HL-60 (cell line): ENCODE measurements around the gene PARP1.

Source experiments
- DNase-seq, 2 experiments: peaks; one replicate each; pipeline ENCODE4 v3.0.0-alpha.2; 2010 to 2020; ENCODE audit warnings: low read depth in 1 of 2, low spot score in 1 of 2
- H3K27ac ChIP-seq: fragments of 250-450 bp; sonication (Bioruptor Pico); replicated peaks from 2 replicates; pipeline ENCODE4 v1.5.1; 2020; ENCODE audit warnings: mild to moderate bottlenecking, moderate library complexity
- H3K27me3 ChIP-seq: fragments of 250-450 bp; sonication (Bioruptor Pico); 2 replicates; pipeline ENCODE4 v1.5.1; 2021; ENCODE audit warnings: mild to moderate bottlenecking, moderate library complexity; ENCODE audit not compliant: insufficient read depth, poor library complexity, severe bottlenecking
- H3K4me3 ChIP-seq: replicated peaks from 2 replicates; pipeline ENCODE4 v1.5.1; 2011; ENCODE audit warnings: mild to moderate bottlenecking, control low read depth, low read length; ENCODE audit not compliant: insufficient read depth
- GABPA ChIP-seq: IDR thresholded peaks from 2 replicates; pipeline ENCODE4 v1.6.1; 2012; ENCODE audit warnings: low read depth
- POLR2AphosphoS5 ChIP-seq: IDR thresholded peaks from 2 replicates; pipeline ENCODE4 v1.6.1; 2012; ENCODE audit warnings: low read depth
- REST ChIP-seq: IDR thresholded peaks from 2 replicates; pipeline ENCODE4 v1.6.1; 2012; ENCODE audit warnings: low read depth; ENCODE audit not compliant: insufficient replicate concordance
- SPI1 ChIP-seq: IDR thresholded peaks from 2 replicates; pipeline ENCODE4 v1.6.1; 2012; ENCODE audit warnings: low read depth, mild to moderate bottlenecking, borderline replicate concordance
- TF ChIP-seq, protein P1 (sequence below): IDR thresholded peaks from one replicate; pipeline ENCODE4 v1.5.1; 2011; ENCODE audit warnings: low read length, control low read depth, inconsistent platforms; ENCODE audit not compliant: insufficient read depth

The PARP1 gene

DNA sequence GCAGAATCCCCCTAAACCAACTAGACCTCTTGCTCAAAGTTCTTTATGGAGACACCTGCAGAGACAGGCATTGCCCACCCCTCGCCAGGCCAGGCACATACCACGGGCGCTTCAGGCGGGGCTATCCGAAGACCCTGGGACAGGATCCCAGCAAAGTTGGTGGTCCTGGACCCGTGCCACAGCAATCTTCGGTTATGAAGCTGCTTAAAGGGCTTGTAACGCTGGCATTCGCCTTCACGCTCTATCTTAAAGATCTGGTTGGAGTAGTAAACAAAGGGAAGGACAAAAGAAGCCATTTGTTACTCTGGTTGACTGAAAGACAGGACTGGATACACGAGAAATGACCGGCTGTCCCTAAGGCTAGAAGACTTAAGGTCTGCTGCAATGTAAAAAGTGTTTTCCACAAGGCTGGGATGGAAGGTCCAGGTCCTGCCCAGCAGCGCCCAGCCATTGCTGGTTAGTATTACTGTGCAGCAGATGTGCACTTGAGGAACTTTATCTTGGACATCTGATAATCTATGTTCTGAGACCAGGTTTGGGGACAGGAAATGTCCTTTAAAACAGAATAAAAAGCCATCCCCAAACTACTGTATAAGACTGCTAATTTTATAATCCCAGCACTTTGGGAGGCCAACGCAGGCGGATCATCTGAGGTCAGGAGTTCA, 42.9 kb downstream of the PARP1 start:
- Histone ChIP-seq H3K27me3 (no peaks in the 10 kb centered on the region), H3K4me3 (no peak overlapping the region), H3K27ac (no peak overlapping the region)
- TF ChIP-seq GABPA (no peak), SPI1 (no peak), REST (no peak), POLR2AphosphoS5 (no peak)
- TF ChIP-seq, protein P1, sequence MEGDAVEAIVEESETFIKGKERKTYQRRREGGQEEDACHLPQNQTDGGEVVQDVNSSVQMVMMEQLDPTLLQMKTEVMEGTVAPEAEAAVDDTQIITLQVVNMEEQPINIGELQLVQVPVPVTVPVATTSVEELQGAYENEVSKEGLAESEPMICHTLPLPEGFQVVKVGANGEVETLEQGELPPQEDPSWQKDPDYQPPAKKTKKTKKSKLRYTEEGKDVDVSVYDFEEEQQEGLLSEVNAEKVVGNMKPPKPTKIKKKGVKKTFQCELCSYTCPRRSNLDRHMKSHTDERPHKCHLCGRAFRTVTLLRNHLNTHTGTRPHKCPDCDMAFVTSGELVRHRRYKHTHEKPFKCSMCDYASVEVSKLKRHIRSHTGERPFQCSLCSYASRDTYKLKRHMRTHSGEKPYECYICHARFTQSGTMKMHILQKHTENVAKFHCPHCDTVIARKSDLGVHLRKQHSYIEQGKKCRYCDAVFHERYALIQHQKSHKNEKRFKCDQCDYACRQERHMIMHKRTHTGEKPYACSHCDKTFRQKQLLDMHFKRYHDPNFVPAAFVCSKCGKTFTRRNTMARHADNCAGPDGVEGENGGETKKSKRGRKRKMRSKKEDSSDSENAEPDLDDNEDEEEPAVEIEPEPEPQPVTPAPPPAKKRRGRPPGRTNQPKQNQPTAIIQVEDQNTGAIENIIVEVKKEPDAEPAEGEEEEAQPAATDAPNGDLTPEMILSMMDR, result no peak
- DNase-seq, result no peak

DNA sequence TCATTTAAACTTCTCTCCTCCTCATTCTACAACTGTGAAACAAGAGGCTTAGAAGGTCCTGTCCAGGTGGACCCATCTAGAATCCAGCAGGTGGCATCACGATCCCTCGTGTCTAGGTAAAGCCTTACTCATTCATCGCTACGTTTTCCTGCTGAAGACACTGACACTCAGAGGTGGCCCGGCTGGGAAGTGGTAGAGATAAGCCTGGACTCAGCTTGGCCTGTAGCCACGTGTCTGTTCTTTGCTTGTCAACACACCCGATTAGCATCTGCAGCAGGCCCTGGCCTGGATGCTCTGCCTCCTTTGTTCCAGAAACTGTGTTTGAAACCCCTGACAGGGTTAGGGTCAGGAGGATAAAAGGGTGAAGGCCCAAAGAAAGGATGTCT, 43.4 kb downstream of the PARP1 start:
- H3K4me3 ChIP-seq, result no peak overlapping the region
- no peak overlapping the region for H3K27ac ChIP-seq
- no peak for DNase-seq
- H3K27me3 ChIP-seq, result no peaks in the 10 kb centered on the region
- TF ChIP-seq REST (no peak), POLR2AphosphoS5 (no peak), GABPA (no peak)

- DNase-seq, result no peak
- Histone ChIP-seq H3K27ac (no peak overlapping the region), H3K4me3 (no peak overlapping the region), H3K27me3 (no peaks in the 10 kb centered on the region)
- TF ChIP-seq GABPA (no peak), POLR2AphosphoS5 (0 out of 2 replicates have a peak, but pooled peaks have one; percentile 7)
Measured at GRCh38 chr1:226363801-226364513, 43.9 kb downstream of the PARP1 start.

GRCh38 chr1:226362891-226363447, 44.9 kb downstream of the PARP1 start:
- no peak for DNase-seq
- H3K4me3 ChIP-seq, result no peak overlapping the region
- H3K27me3 ChIP-seq, result no peaks in the 10 kb centered on the region
- H3K27ac ChIP-seq, result no peak overlapping the region
- TF ChIP-seq REST, result no peak
- TF ChIP-seq GABPA, result no peak
- TF ChIP-seq SPI1, result no peak
- TF ChIP-seq, protein P1, result no peak
- no peak for TF ChIP-seq POLR2AphosphoS5
